Testis (tissue), 2 donors: Measurements from ENCODE around the gene FAM117B.

Experiments used
- CTCF ChIP-seq, 3 experiments: fragments of 450-650 bp in 2 of 3; fragments of 200-600 bp in 1 of 3; sonication (generic) in 1 of 3; IDR thresholded peaks; one replicate each; pipeline ENCODE4 v1.5.1; 2016 to 2019; ENCODE audit warnings: antibody characterized with exemption in 3 of 3, mild to moderate bottlenecking in 2 of 3, moderate library complexity in 1 of 3
- POLR2A ChIP-seq: fragments of 450-650 bp; IDR thresholded peaks from one replicate; pipeline ENCODE4 v1.6.1; 2017; ENCODE audit warnings: antibody characterized with exemption, mild to moderate bottlenecking, moderate library complexity

GRCh38 chr2:202608142-202608852, 26.5 kb upstream of the FAM117B start:
- TF ChIP-seq POLR2A (no peak), CTCF (IDR thresholded peaks at IDR 0.05) (no peak)
